HUES48 (cell line): ENCODE results near the gene TMEM247.
"Not testable (repeated sequence)": the region's sequence is repeated elsewhere in the genome, so short reads cannot be mapped to it uniquely, and the experiment has no call there.

Experiments used
- H3K27ac ChIP-seq: one replicate; pipeline ENCODE4 v1.7.0; 2013; ENCODE audit warnings: low read depth, low read length, inconsistent platforms
- H3K27me3 ChIP-seq: 2 replicates; pipeline ENCODE4 v1.6.1; 2013; ENCODE audit warnings: mild to moderate bottlenecking, low read length; ENCODE audit not compliant: control insufficient read depth, insufficient read depth
- H3K36me3 ChIP-seq: 2 replicates; pipeline ENCODE4 v1.6.1; 2013; ENCODE audit warnings: low read length; ENCODE audit not compliant: control insufficient read depth, insufficient read depth
- H3K4me1 ChIP-seq: 2 replicates; pipeline ENCODE4 v1.6.1; 2013; ENCODE audit warnings: mild to moderate bottlenecking, low read length; ENCODE audit not compliant: control insufficient read depth, insufficient read depth
- H3K4me3 ChIP-seq: 2 replicates; pipeline ENCODE4 v1.5.1; 2013; ENCODE audit warnings: mild to moderate bottlenecking, low read depth, low read length
- H3K9ac ChIP-seq: 2 replicates; pipeline ENCODE4 v1.6.1; 2013; ENCODE audit warnings: mild to moderate bottlenecking, low read depth, low read length, moderate library complexity
- H3K9me3 ChIP-seq: 2 replicates; pipeline ENCODE4 v1.6.1; 2013; ENCODE audit warnings: low read length; ENCODE audit not compliant: control insufficient read depth, insufficient read depth

TMEM247 gene

DNA sequence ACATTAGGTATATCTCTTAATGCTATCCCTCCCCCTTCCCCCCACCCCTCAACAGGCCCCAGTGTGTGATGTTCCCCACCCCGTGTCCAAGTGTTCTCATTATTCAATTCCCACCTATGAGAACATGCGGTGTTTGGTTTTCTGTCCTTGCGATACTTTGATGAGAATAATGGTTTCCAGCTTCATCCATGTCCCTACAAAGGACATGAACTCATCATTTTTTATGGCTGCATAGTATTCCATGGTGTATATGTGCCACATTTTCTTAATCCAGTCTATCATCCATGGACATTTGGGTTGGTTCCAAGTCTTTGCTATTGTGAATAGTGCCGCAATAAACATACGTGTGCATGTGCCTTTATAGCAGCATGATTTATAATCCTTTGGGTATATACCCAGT is 7.2 kb upstream of the TMEM247 start:
- H3K27ac ChIP-seq, H3K27me3 ChIP-seq, H3K9ac ChIP-seq: not testable (repeated sequence)

DNA sequence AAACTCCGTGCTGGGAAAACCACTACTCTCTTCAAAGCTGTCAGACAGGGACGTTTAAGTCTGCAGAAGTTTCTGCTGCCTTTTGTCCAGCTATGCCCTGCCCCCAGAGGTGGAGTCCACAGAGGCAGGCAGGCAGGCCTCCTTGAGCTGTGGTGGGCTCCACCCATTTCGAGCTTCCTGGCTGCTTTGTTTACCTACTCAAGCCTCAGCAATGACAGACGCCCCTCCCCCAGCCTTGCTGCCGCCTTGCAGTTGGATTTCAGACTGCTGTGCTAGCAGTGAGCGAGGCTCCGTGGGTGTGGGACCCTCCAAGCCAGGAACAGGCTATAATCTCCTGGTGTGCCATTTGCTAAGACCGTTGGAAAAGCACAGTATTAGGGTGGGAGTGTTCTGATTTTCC is 1.9 kb upstream of the TMEM247 start:
- not testable (repeated sequence) for H3K9ac ChIP-seq, H3K36me3 ChIP-seq, H3K4me3 ChIP-seq, H3K27ac ChIP-seq, H3K4me1 ChIP-seq, H3K27me3 ChIP-seq, H3K9me3 ChIP-seq

More for the DNA sequence above, 7.2 kb upstream of the TMEM247 start:
- H3K36me3 ChIP-seq, H3K9me3 ChIP-seq, H3K4me1 ChIP-seq, H3K4me3 ChIP-seq: not testable (repeated sequence)

DNA sequence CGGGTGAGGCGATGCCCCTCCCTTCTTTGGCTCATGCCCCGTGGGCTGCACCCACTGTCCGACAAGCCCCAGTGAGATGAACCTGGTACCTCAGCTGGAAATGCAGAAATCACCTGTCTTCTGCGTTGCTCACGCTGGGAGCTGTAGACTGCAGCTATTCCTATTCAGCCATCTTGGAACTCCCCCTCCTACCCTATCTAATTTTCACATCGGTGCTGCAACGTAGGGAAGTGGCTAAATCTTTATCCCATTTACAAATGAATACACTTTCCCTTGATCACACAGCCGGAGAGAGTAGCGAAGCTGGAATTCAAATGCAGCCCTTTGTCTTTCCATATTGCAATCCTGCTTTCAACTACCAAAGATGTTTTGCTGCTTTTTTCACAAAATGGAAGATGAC is 1.4 kb upstream of the TMEM247 start:
- no peak overlapping the region for H3K9ac ChIP-seq
- H3K4me3 ChIP-seq, result no peak overlapping the region
- no peaks in the 10 kb centered on the region for H3K4me1 ChIP-seq
- H3K9me3 ChIP-seq, result 0 out of 2 replicates have a peak, but pooled peaks cover 4% of the 10 kb centered on the region
- H3K27me3 ChIP-seq, result no peaks in the 10 kb centered on the region
- H3K36me3 ChIP-seq, result no peaks in the 10 kb centered on the region
- no peak overlapping the region for H3K27ac ChIP-seq

DNA sequence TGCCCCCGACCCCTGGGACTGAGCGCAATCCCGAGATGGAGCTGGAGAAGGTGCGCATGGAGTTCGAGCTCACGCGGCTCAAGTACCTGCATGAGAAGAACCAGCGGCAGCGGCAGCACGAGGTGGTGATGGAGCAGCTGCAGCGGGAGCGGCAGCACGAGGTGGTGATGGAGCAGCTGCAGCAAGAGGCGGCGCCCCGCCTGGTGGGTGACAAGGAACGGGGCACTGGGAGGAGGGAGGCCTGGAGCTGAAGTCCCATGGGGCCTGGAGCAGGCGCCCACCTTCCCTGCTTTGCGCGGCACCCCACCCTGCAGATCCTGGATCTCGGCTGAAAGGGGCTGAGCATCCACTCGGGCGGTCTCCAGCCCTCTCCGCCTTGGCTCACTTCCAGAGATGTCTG is 1.2 kb downstream of the TMEM247 start:
- Histone ChIP-seq H3K4me1 (no peaks in the 10 kb centered on the region), H3K27ac (no peak overlapping the region), H3K27me3 (no peaks in the 10 kb centered on the region), H3K9ac (no peak overlapping the region), H3K36me3 (no peaks in the 10 kb centered on the region), H3K4me3 (no peak overlapping the region), H3K9me3 (0 out of 2 replicates have a peak, but pooled peaks cover 4% of the 10 kb centered on the region)

DNA sequence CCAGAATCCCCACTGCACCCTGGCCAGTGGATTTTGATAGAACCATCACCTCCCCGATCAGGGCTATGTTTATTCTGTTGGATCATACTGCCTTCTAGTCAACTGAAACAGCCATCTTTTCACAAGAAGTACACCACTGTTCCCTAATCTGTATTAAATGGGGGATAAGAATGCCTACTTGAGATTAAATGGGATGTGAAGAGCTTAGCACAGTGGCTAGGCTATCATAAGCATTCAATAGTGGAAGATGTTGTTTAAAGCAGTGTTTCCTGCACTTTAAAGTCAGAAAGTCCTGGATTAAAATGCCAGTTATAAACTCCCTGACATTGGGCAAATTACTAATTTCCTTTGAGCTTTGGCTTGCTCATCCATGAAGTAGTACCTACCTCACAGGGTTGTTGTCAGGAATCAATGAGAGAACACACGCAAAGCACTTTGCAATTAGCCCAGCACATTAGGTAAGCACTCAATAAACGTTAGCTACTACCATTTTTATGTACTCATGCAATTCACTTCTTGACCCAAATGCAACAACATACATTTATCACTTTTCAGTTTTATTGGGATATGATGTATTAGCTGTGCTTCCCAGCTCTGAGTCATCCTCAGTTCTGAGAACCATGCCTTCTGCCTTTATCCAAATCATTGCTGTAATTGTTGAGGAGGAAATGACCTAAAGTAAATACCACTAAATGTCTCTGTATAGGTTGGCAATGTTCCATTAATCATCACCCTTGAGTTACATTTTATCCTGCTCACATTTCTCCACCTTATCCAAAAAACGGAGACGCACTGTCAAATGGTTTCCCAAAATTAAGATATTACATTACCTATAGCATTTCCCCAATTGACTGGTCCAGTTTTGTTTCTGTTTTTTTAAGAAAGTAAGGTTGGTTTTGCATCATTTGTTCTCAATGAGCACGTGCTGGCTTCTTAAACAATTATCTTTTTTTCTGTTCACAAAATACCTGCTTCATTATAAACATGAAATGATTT is 2.1 kb downstream of the TMEM247 start:
- Histone ChIP-seq H3K4me3 (no peak overlapping the region), H3K36me3 (no peaks in the 10 kb centered on the region), H3K4me1 (no peaks in the 10 kb centered on the region), H3K27ac (no peak overlapping the region), H3K27me3 (no peaks in the 10 kb centered on the region), H3K9me3 (0 out of 2 replicates have a peak, but pooled peaks cover 4% of the 10 kb centered on the region), H3K9ac (no peak overlapping the region)

DNA sequence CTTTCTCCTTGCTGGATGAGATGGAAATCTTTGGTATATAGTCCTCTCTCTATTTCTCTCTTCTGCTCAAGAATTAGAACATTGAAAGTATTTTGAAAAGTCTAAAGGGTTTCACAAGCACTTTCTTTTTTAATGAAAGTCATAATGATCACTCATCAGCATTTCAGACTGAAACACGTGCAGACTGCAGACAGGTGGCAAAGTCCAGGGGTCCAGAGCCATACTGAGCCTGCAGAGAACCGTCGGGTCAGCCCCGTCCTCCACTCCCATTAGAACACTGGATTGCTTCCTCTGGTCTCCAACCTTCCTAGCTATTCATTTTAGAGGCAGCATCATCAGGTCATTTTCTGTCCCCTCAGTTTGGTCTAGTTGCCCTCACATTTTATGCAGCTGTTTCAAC is 3.1 kb downstream of the TMEM247 start:
- H3K27me3 ChIP-seq, result no peaks in the 10 kb centered on the region
- H3K9ac ChIP-seq, result no peak overlapping the region
- H3K9me3 ChIP-seq, result 0 out of 2 replicates have a peak, but pooled peaks cover 4% of the 10 kb centered on the region
- H3K36me3 ChIP-seq, result no peaks in the 10 kb centered on the region
- no peaks in the 10 kb centered on the region for H3K4me1 ChIP-seq
- H3K27ac ChIP-seq, result no peak overlapping the region
- no peak overlapping the region for H3K4me3 ChIP-seq

DNA sequence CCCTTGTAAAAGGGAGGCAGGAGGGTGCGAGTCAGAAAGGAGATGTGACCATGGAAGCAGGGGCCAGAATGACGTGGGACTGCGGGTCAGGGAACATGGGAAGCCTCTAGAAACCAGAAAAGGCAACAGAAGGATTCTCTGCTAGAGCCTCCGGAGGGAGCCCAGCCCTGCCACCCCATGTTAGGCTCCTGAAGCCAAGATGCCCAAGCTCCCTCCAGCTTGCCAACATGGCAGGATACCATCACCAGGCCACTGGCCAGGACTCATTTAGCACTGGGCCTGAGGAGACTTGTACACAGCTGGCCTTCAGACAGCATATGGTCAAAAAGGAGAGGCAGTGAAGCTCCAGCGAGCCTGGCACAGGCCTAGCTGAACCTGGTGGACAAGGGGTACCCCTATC is 5.6 kb downstream of the TMEM247 start:
- no peak overlapping the region for H3K4me3 ChIP-seq
- H3K27me3 ChIP-seq, result no peaks in the 10 kb centered on the region
- H3K4me1 ChIP-seq, result peaks cover 8% of the 10 kb centered on the region
- no peak overlapping the region for H3K27ac ChIP-seq
- H3K9ac ChIP-seq, result no peak overlapping the region
- H3K9me3 ChIP-seq, result no peaks in the 10 kb centered on the region
- no peaks in the 10 kb centered on the region for H3K36me3 ChIP-seq

DNA sequence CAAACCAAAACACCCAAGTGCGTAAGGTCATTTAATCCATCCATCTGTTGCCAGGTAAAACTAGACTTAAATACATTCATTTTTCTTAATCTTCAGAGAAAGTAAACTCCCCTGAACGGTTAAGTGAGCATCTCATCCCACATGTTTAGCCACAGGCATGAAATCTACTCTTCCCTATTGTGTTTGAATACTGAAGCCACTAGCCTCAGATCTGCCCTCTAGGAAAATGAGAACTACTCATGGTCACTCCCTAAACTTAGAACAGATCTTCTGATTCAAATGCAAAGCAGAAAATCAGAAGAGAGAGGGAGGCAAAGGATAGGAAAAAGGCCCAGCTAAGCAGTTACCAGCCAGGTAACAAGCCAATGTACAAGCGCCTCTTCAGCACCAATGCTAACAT is 7.1 kb downstream of the TMEM247 start:
- no peak overlapping the region for H3K9ac ChIP-seq
- no peaks in the 10 kb centered on the region for H3K36me3 ChIP-seq
- no peaks in the 10 kb centered on the region for H3K27me3 ChIP-seq
- H3K9me3 ChIP-seq, result no peaks in the 10 kb centered on the region
- no peak overlapping the region for H3K4me3 ChIP-seq
- no peak overlapping the region for H3K27ac ChIP-seq
- peaks cover 16% of the 10 kb centered on the region for H3K4me1 ChIP-seq

DNA sequence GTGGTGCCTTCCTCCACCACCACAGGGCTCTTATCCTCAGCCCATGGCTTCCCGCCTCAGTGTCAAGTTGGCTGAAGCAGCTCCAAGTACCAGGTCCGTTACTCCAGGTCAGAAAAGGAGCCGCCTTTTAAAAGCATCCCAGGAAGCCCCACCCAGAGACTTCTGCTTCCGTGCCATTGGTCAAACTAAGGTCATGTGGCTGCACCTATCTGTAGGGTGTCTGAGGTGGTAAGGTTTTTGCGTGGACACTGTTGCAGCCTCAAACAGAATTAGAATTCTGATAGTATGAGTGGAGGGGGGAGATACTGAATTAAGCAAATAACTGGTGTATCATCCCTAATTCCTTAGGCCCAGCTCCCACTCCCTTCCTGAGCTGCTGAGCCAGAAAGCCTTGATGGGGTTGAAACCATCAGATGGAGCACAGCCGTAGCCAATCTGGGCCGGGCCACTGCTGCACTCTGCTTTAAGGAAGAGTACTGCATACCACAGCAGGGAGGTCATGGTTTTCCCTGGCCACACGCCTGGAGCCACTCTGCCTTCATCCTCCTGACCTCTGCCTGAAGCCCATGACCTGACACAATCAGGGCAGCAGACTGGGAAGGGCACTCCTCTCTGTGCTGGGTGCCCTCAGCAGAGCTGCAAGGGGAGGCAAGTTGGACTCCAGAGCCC is 8.4 kb downstream of the TMEM247 start:
- Histone ChIP-seq H3K9me3 (no peaks in the 10 kb centered on the region), H3K27me3 (no peaks in the 10 kb centered on the region), H3K4me1 (peaks cover 16% of the 10 kb centered on the region), H3K9ac (no peak overlapping the region), H3K27ac (no peak overlapping the region), H3K4me3 (no peak overlapping the region), H3K36me3 (no peaks in the 10 kb centered on the region)

DNA sequence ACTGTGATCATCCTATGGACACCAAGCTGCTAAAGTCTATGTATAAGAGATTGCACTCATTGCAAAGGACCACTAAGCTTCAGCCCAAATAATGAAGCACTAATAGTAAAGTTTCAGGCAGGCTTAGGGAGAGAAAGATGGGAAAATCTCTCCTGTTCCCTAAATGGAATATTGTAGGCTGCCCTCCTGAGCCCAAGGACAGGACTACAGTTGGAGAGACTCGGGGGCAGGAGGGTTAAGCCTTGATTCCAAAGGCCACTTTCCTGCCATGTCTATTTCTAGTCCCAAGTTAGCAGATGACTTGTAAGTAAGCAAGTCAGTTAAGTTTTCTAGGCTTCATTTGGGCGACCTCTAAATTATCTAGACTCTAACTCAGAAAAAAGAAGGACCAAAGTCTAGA is 9.0 kb downstream of the TMEM247 start:
- Histone ChIP-seq H3K4me3 (no peak overlapping the region), H3K27ac (no peak overlapping the region), H3K9ac (no peak overlapping the region), H3K27me3 (no peaks in the 10 kb centered on the region), H3K4me1 (peaks cover 16% of the 10 kb centered on the region), H3K36me3 (no peaks in the 10 kb centered on the region), H3K9me3 (no peaks in the 10 kb centered on the region)
